ENCODE data around the gene STIP1. TPM values are rescaled to one million over a fixed set of nuclear protein-coding genes. Genes with fewer than 3 reads are reported as not detected.

STIP1 gene
- total RNA-seq, 4 donors from 2014 or later = 53.3 to 109 (median 79.8) TPM

- H3K36me3 ChIP-seq = no peaks in the 10 kb centered on the region
- peaks cover 0 to 32% (median 19%) of the 10 kb centered on the region in 4 donors for H3K4me1 ChIP-seq
- H3K27me3 ChIP-seq = no peaks in the 10 kb centered on the region
- peaks cover 0 to 5% (median 0%) of the 10 kb centered on the region in 4 donors for H3K9me3 ChIP-seq
- no peak overlapping the region for H3K4me3 ChIP-seq
- TF ChIP-seq EP300 (IDR thresholded peaks at IDR 0.05) = no peak
- no peak for TF ChIP-seq POLR2A (IDR thresholded peaks at IDR 0.05)
- no peak overlapping the region for H3K27ac ChIP-seq
- DNase-seq (ENCODE audit: low spot score in 2 of 2) = no peak
- 89 to 100% methylated on average over 1 of the region's 1 CpG for WGBS, 2 donors
Observed at GRCh38 chr11:64178203-64178602, 7.8 kb upstream of the STIP1 start.

GRCh38 chr11:64178951-64179639, 6.9 kb upstream of the STIP1 start:
- DNase-seq (ENCODE audit: low spot score in 2 of 2) = no peak
- Histone ChIP-seq H3K27me3 (no peaks in the 10 kb centered on the region), H3K36me3 (no peaks in the 10 kb centered on the region), H3K9me3 (no peaks in the 10 kb centered on the region), H3K4me3 (no peak overlapping the region), H3K4me1 (peaks cover 0 to 41% (median 26%) of the 10 kb centered on the region in 4 donors), H3K27ac (no peak overlapping the region)
- no peak for TF ChIP-seq EP300 (IDR thresholded peaks at IDR 0.05)
- no peak for TF ChIP-seq POLR2A (IDR thresholded peaks at IDR 0.05)
- TF ChIP-seq CTCF (IDR thresholded peaks at IDR 0.05) = no peak
- WGBS, 2 donors = 89 to 90% methylated on average over 10 to 12 of the region's 12 CpGs

GRCh38 chr11:64180891-64181290, 5.1 kb upstream of the STIP1 start:
- H3K4me1 ChIP-seq = peaks cover 0 to 50% (median 32%) of the 10 kb centered on the region in 4 donors
- H3K9me3 ChIP-seq = no peaks in the 10 kb centered on the region
- no peaks in the 10 kb centered on the region for H3K36me3 ChIP-seq
- no peaks in the 10 kb centered on the region for H3K27me3 ChIP-seq
- no peak for TF ChIP-seq CTCF (IDR thresholded peaks at IDR 0.05)
- no peak for TF ChIP-seq EP300 (IDR thresholded peaks at IDR 0.05)
- no peak for TF ChIP-seq POLR2A (IDR thresholded peaks at IDR 0.05)
- H3K27ac ChIP-seq = peak overlapping the region; percentile 68 to 94 (median 76)
- 41 to 55% methylated on average over 5 of the region's 5 CpGs for WGBS, 2 donors
- H3K4me3 ChIP-seq = no peak overlapping the region
- no peak for DNase-seq (ENCODE audit: low spot score in 2 of 2)

- WGBS, 2 donors = 34 to 42% methylated on average over 16 to 17 of the region's 17 CpGs
- peak; percentile 88 to 89 for DNase-seq (ENCODE audit: low spot score in 2 of 2)
- no peaks in the 10 kb centered on the region for H3K9me3 ChIP-seq
- peak overlapping the region; percentile 68 to 94 (median 76) for H3K27ac ChIP-seq
- H3K27me3 ChIP-seq = no peaks in the 10 kb centered on the region
- peak; percentile 45 to 96 for TF ChIP-seq EP300 (IDR thresholded peaks at IDR 0.05)
- TF ChIP-seq CTCF (IDR thresholded peaks at IDR 0.05) = peak in 1 of 5 experiments; percentile 24
- peak; percentile 90 to 91 for TF ChIP-seq POLR2A (IDR thresholded peaks at IDR 0.05)
- peaks cover 0 to 50% (median 32%) of the 10 kb centered on the region in 4 donors for H3K4me1 ChIP-seq
- peak overlapping the region in 2 of 4 donors; percentile 0 to 16 for H3K4me3 ChIP-seq
- H3K36me3 ChIP-seq = no peaks in the 10 kb centered on the region
Observed at GRCh38 chr11:64181506-64182411, 4.2 kb upstream of the STIP1 start.

GRCh38 chr11:64183890-64184289, 2.1 kb upstream of the STIP1 start:
- DNase-seq (ENCODE audit: low spot score in 2 of 2) = no peak
- Histone ChIP-seq H3K9me3 (no peaks in the 10 kb centered on the region), H3K4me1 (peaks cover 0 to 50% (median 32%) of the 10 kb centered on the region in 4 donors), H3K27me3 (no peaks in the 10 kb centered on the region), H3K27ac (peak overlapping the region in 2 of 4 donors; percentile 94 to 99), H3K4me3 (no peak overlapping the region), H3K36me3 (no peaks in the 10 kb centered on the region)
- WGBS, 2 donors = 85 to 90% methylated on average over 6 to 7 of the region's 7 CpGs
- TF ChIP-seq CTCF (IDR thresholded peaks at IDR 0.05) (no peak), EP300 (IDR thresholded peaks at IDR 0.05) (no peak), POLR2A (IDR thresholded peaks at IDR 0.05) (no peak)

Data from tibial nerve (tissue), 4 donors.